Measurements from ENCODE around the gene AVL9. TPM values are rescaled to one million over a fixed set of nuclear protein-coding genes. Genes with fewer than 3 reads are reported as not detected.
"Not testable (repeated sequence)": the region's sequence is repeated elsewhere in the genome, so short reads cannot be mapped to it uniquely, and the experiment has no call there.

AVL9 gene
- total and polyA plus RNA-seq, 2 experiments from 2014 or later, result 14.0 to 55.7 TPM

- Histone ChIP-seq H2AFZ (no peak overlapping the region), H3K9me2 (replicated peaks; ENCODE audit: insufficient read depth) (no peaks in the 10 kb centered on the region), H3K27me3 (no peaks in the 10 kb centered on the region), H3K79me2 (no peaks in the 10 kb centered on the region), H3K4me3 (no peak overlapping the region), H3K27ac (no peak overlapping the region), H3K9me3 (ENCODE audit: low read depth) (no peaks in the 10 kb centered on the region), H3K36me3 (replicated peaks; ENCODE audit: insufficient read depth, low read depth) (no peaks in the 10 kb centered on the region), H4K20me1 (ENCODE audit: insufficient read depth, poor library complexity, severe bottlenecking) (no peaks in the 10 kb centered on the region), H3K4me2 (no peak overlapping the region), H3K4me1 (ENCODE audit: insufficient read depth) (no peaks in the 10 kb centered on the region)
- no peak for TF ChIP-seq EZH2phosphoT487 (IDR thresholded peaks at IDR 0.05; ENCODE audit: low read depth, severe bottlenecking, unreplicated experiment)
- no peak for TF ChIP-seq EZH2 (IDR thresholded peaks at IDR 0.05; ENCODE audit: borderline replicate concordance)
- TF ChIP-seq CTCF (IDR thresholded peaks at IDR 0.05; ENCODE audit: poor library complexity), result no peak
- 97% methylated on average over 4 of the region's 4 CpGs for WGBS (ENCODE audit: low lambda C conversion rate, missing lambda C conversion rate)
- DNase-seq (ENCODE audit: low spot score), result no peak
Measured at GRCh38 chr7:32592701-32593100, 97.4 kb downstream of the AVL9 start.

- H2AFZ ChIP-seq, result no peak overlapping the region
- H3K79me2 ChIP-seq, result no peaks in the 10 kb centered on the region
- no peaks in the 10 kb centered on the region for H3K9me3 ChIP-seq (ENCODE audit: low read depth)
- H3K27ac ChIP-seq, result no peak overlapping the region
- H3K4me3 ChIP-seq, result no peak overlapping the region
- DNase-seq (ENCODE audit: low spot score), result no peak
- H3K4me2 ChIP-seq, result no peak overlapping the region
- 93% methylated on average over 5 of the region's 5 CpGs for WGBS (ENCODE audit: low lambda C conversion rate, missing lambda C conversion rate)
- H4K20me1 ChIP-seq (ENCODE audit: insufficient read depth, poor library complexity, severe bottlenecking), result no peaks in the 10 kb centered on the region
- no peaks in the 10 kb centered on the region for H3K36me3 ChIP-seq (replicated peaks; ENCODE audit: insufficient read depth, low read depth)
- TF ChIP-seq EZH2phosphoT487 (IDR thresholded peaks at IDR 0.05; ENCODE audit: low read depth, severe bottlenecking, unreplicated experiment), result no peak
- TF ChIP-seq EZH2 (IDR thresholded peaks at IDR 0.05; ENCODE audit: borderline replicate concordance), result no peak
- TF ChIP-seq CTCF (IDR thresholded peaks at IDR 0.05; ENCODE audit: poor library complexity), result no peak
- H3K9me2 ChIP-seq (replicated peaks; ENCODE audit: insufficient read depth), result no peaks in the 10 kb centered on the region
- H3K4me1 ChIP-seq (ENCODE audit: insufficient read depth), result no peaks in the 10 kb centered on the region
- H3K27me3 ChIP-seq, result no peaks in the 10 kb centered on the region
Measured at GRCh38 chr7:32594965-32595490, 99.7 kb downstream of the AVL9 start.

GRCh38 chr7:32601196-32601595, 105.9 kb downstream of the AVL9 start:
- 98% methylated on average over 4 of the region's 4 CpGs for WGBS (ENCODE audit: low lambda C conversion rate, missing lambda C conversion rate)
- not testable (repeated sequence) for H4K20me1 ChIP-seq (ENCODE audit: insufficient read depth, poor library complexity, severe bottlenecking)

GRCh38 chr7:32602470-32602869, 107.2 kb downstream of the AVL9 start:
- no peaks in the 10 kb centered on the region for H3K79me2 ChIP-seq
- H3K9me3 ChIP-seq (ENCODE audit: low read depth), result no peaks in the 10 kb centered on the region
- no peak overlapping the region for H3K27ac ChIP-seq
- TF ChIP-seq CTCF (IDR thresholded peaks at IDR 0.05; ENCODE audit: poor library complexity) (no peak), EZH2 (IDR thresholded peaks at IDR 0.05; ENCODE audit: borderline replicate concordance) (no peak)
- no peak overlapping the region for H3K4me3 ChIP-seq
- WGBS (ENCODE audit: low lambda C conversion rate, missing lambda C conversion rate), result 89% methylated on average over 2 of the region's 2 CpGs
- H3K9me2 ChIP-seq (replicated peaks; ENCODE audit: insufficient read depth), result no peaks in the 10 kb centered on the region
- DNase-seq (ENCODE audit: low spot score), result no peak
- no peaks in the 10 kb centered on the region for H3K36me3 ChIP-seq (replicated peaks; ENCODE audit: insufficient read depth, low read depth)
- H2AFZ ChIP-seq, result no peak overlapping the region
- H3K4me1 ChIP-seq (ENCODE audit: insufficient read depth), result no peaks in the 10 kb centered on the region
- no peaks in the 10 kb centered on the region for H4K20me1 ChIP-seq (ENCODE audit: insufficient read depth, poor library complexity, severe bottlenecking)
- no peaks in the 10 kb centered on the region for H3K27me3 ChIP-seq
- H3K4me2 ChIP-seq, result no peak overlapping the region

More at GRCh38 chr7:32601196-32601595, 105.9 kb downstream of the AVL9 start:
- not testable (repeated sequence) for H3K79me2 ChIP-seq; H3K4me2 ChIP-seq; H3K9me2 ChIP-seq (replicated peaks; ENCODE audit: insufficient read depth); H3K9me3 ChIP-seq (ENCODE audit: low read depth); H3K36me3 ChIP-seq (replicated peaks; ENCODE audit: insufficient read depth, low read depth); H3K27ac ChIP-seq; H3K4me1 ChIP-seq (ENCODE audit: insufficient read depth); DNase-seq (ENCODE audit: low spot score); H2AFZ ChIP-seq; H3K4me3 ChIP-seq; H3K27me3 ChIP-seq

- not testable (repeated sequence) for H4K20me1 ChIP-seq (ENCODE audit: insufficient read depth, poor library complexity, severe bottlenecking); DNase-seq (ENCODE audit: low spot score); H3K36me3 ChIP-seq (replicated peaks; ENCODE audit: insufficient read depth, low read depth); H3K9me2 ChIP-seq (replicated peaks; ENCODE audit: insufficient read depth); H2AFZ ChIP-seq; H3K4me1 ChIP-seq (ENCODE audit: insufficient read depth); H3K9me3 ChIP-seq (ENCODE audit: low read depth); H3K79me2 ChIP-seq; H3K27ac ChIP-seq; H3K27me3 ChIP-seq; H3K4me3 ChIP-seq; H3K4me2 ChIP-seq
- WGBS (ENCODE audit: low lambda C conversion rate, missing lambda C conversion rate), result 87% methylated on average over 3 of the region's 3 CpGs
Measured at GRCh38 chr7:32603492-32603891, 108.2 kb downstream of the AVL9 start.

GRCh38 chr7:32604047-32604446, 108.8 kb downstream of the AVL9 start:
- not testable (repeated sequence) for H3K4me1 ChIP-seq (ENCODE audit: insufficient read depth); H3K9me2 ChIP-seq (replicated peaks; ENCODE audit: insufficient read depth); H3K27ac ChIP-seq; H3K79me2 ChIP-seq; H3K27me3 ChIP-seq; H3K36me3 ChIP-seq (replicated peaks; ENCODE audit: insufficient read depth, low read depth); H3K9me3 ChIP-seq (ENCODE audit: low read depth); H3K4me2 ChIP-seq; H4K20me1 ChIP-seq (ENCODE audit: insufficient read depth, poor library complexity, severe bottlenecking); H3K4me3 ChIP-seq; DNase-seq (ENCODE audit: low spot score); H2AFZ ChIP-seq
- WGBS (ENCODE audit: low lambda C conversion rate, missing lambda C conversion rate), result 85% methylated on average over 7 of the region's 7 CpGs

Measured in hepatocyte (in vitro differentiated cells).